Stimulated activated CD8-positive, alpha-beta memory T cell treated with anti-CD3 and anti-CD28 coated beads, Interleukin-12 subunit alpha, Interleukin-12 subunit beta, amount 100 ng/mL, for 24 hours (primary cell): ENCODE data around the gene FAM234A.
"Not testable (repeated sequence)": the region's sequence is repeated elsewhere in the genome, so short reads cannot be mapped to it uniquely, and the experiment has no call there.

ENCODE experiments used
- DNase-seq: peaks from one replicate; pipeline ENCODE4 v3.0.0-alpha.2; 2020; ENCODE audit errors: extremely low read depth

FAM234A gene

GRCh38 chr16:265711-266110 lies 31.1 kb downstream of the FAM234A start:
- DNase-seq, result no peak

- DNase-seq, result no peak
Observed at GRCh38 chr16:266258-267164, 31.9 kb downstream of the FAM234A start.

GRCh38 chr16:267562-267961 lies 32.9 kb downstream of the FAM234A start:
- not testable (repeated sequence) for DNase-seq

- no peak for DNase-seq
Observed at GRCh38 chr16:268141-269053, 33.8 kb downstream of the FAM234A start.

GRCh38 chr16:269061-269796 lies 34.6 kb downstream of the FAM234A start:
- no peak for DNase-seq

- DNase-seq, result no peak
Observed at GRCh38 chr16:270381-271255, 36.0 kb downstream of the FAM234A start.

- no peak for DNase-seq
Observed at GRCh38 chr16:272633-273546, 38.3 kb downstream of the FAM234A start.

GRCh38 chr16:273547-274421 lies 39.2 kb downstream of the FAM234A start:
- DNase-seq, result no peak

- DNase-seq, result no peak
Observed at GRCh38 chr16:275041-275641, 40.5 kb downstream of the FAM234A start.

GRCh38 chr16:275786-276232 lies 41.2 kb downstream of the FAM234A start, which contains the start of gene RGS11:
Gene RGS11, minus strand, starts transcription at chr16:275944. Its CDS starts 33 bp downstream, at chr16:275911.
- DNase-seq, result no peak

GRCh38 chr16:276426-277077 lies 41.9 kb downstream of the FAM234A start:
- DNase-seq, result no peak

GRCh38 chr16:278863-279366 lies 44.3 kb downstream of the FAM234A start:
- no peak for DNase-seq

- DNase-seq, result no peak
Observed at GRCh38 chr16:279531-279930, 44.9 kb downstream of the FAM234A start.

- no peak for DNase-seq
Observed at GRCh38 chr16:280005-280460, 45.4 kb downstream of the FAM234A start.

GRCh38 chr16:280552-280951 lies 45.9 kb downstream of the FAM234A start, which contains the start of gene ARHGDIG:
Gene ARHGDIG, plus strand, starts transcription at chr16:280591. Its CDS starts 90 bp downstream, at chr16:280681.
- no peak for DNase-seq

- DNase-seq, result no peak
Observed at GRCh38 chr16:280991-281659, 46.5 kb downstream of the FAM234A start.
